SHP77 treated with DMSO at 0.1 percent for 48 hours (cell line): ENCODE results near the gene DLGAP1.
"Not testable (repeated sequence)": the region's sequence is repeated elsewhere in the genome, so short reads cannot be mapped to it uniquely, and the experiment has no call there.

Experiments
- DNase-seq: peaks from one replicate; lab custom pipeline; 2025; lab: John Stamatoyannopoulos, UW

Gene DLGAP1

DNA sequence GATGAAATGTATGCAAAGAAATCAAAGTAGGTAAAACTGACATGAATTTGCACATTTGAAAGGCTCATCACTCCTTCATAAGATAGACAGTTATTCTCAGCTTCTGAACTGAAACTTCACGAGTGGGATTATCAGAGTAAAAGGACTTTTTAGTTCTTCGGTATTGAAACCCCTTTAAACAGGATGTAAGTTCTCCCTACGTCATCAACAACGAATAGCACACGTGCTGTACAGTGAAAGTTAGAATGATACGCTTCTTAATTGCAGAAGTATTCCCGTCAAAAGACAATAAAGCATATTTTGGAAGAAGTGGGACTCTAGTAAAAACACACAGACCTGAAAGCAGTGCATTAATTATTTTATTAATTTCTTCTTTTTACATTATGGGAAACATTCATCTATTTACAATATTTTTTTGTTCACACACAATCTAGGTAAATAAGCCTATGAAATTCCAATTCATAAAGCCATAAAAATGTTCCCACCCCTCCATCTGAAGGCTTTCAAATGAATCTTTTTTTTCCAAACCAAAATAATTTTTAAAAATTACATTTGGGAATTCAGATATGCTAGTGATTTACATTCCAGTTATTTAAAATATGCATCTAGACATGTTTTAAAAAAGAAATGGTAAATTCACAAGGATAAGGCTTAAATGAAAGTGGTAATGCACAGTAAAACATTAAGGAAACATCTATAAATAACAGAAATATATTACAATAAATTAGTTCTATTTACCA lies 959.2 kb downstream of the DLGAP1 start:
- DNase-seq, result no peak

DNA sequence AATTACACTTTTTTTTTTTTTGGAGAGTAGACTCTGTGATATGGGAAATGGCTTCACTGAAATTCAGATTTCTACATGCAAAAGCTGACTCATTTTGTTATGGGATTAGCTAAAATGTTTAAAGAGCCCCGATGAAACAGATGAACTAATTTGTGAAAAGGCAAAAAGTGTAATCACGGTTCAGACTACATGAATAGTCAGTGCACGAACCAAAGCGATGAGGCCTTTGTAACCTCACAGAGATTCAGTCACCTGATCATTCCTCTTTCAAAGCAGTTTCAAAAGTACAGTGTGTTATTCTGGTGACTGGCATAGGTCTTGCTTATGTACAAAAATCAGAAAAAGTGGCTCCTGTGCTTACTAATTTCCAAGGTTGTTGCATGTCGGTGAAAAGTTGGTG lies 960.5 kb downstream of the DLGAP1 start:
- no peak for DNase-seq

DNA sequence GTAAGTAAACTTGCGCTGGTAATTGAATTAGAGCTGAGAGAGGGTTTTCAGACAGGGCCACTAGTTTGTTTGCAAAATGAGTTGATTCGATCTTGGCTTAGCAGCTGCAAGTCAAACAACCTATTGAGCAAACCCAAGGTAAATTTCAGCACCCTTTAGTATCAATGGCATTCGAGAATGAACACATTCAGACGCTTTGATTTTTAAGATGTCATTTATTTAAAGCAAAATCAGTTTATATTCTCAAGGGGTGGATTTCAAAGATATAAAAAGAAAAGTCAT lies 960.9 kb downstream of the DLGAP1 start:
- DNase-seq, result no peak

DNA sequence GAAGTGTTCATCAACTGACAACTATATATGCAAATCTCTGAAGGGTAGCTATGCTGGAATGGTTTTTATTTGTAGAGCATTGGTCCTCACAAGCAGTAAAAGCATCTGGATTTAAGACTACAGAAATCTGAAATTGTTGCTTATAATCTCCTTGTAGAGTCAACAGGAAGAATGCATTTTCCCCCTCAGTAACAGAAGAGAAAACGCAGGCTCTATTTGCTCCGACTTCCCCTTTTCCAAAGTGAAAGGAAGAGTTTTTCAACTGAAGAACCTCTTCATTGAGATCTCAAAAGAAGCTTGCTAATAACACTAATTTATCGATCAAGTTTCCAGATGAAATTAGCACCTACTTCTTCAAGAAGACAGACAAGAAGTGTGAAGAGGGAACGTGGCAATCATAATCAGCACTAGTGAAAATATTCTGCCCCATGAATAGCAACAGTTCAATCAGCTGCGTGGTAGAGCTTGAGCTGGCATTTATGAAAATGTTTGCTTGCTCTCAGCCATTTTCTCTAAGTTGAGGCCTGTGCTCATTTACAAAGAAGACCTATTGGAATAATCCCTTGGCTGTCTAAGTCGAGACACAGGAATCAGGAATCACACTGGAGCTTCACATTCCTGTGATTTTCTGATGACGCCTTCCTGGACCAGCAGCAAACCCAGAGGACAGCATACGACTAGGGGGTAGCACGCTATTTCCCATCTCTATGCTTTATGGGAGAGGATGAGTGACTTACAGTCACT lies 961.4 kb downstream of the DLGAP1 start:
- DNase-seq, result peak; percentile 18

DNA sequence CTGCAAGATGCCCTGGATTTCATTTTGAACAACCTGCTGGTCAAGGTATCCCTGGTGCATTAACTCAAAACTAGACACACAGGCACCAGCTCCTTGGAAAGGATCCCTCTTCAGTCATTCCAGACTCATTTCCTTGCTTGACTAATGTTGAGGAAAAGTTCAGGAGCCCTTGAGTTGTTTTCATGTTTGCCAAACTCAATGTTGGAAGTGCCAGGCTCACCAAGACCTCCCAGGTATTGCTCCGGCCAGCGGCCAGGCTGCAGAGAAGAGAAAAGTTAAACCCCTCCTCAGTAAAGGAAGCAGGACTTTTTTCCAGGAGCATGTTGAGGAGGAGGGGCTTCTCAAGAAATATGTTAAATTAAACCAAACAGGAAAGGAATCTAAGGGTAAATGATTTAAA lies 962.4 kb downstream of the DLGAP1 start:
- no peak for DNase-seq

DNA sequence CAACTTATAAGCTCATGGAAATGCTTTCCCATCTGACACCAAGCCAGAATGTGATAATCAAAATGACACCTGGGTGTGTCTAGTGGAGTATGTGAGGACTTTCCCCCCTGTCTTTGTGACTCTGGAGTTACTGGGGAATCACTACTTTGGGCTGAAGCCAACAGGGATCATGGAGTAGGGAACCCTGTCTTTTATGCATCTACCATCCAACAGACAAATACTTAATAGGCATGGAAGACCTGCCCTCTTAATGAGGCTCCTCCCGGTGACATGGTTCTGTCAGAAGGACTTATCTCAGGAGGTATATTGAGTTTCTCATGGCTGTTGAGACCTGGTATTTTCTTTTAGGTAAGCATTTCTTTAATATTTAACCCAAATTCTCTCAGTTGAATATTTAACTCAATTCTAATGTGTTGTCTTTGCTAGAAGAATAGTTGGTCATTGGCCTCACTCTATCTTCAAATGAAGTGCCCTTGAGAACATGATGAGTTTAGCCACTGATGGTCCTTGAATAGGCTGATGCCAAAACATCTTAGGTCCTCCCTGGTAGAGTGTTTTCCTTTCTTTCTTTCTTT lies 963.0 kb downstream of the DLGAP1 start:
- DNase-seq, result no peak

DNA sequence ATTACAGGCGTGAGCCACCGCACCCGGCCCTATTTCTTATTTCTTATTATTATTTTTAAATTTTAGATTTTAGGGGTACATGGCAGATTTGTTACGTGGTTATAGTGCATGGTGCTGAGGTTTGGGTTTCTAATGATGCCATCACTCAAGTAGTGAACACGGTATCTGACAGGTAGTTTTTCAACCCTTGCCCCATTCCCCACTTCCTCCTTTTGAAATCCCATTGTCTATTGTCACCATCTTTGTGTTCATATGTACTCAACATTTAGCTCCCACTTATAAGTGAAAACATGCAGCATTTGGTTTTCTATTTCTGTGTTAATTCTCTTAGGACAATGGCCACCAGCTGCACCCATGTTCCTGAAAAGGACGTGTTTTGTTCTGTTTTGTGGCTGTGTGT lies 965.6 kb downstream of the DLGAP1 start:
- DNase-seq, result no peak

DNA sequence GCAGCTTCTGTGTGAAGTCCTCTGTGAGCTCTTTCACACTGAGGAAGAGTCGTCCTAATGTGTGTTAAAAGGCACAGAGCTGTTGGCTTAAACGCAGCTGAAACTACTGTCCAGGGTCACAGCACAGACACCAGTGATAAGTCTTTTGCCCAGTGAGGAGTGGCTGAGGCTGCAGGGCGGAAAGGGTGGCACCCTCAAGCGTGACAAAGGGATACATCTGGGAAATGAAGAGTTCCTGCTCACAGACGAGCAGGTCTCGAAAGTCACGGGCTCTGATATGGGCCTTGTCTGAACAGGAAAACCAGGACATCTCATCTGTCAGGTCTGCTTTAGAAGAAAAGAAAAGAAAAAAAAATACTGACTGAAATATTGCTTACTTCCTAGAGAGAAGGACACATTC lies 968.6 kb downstream of the DLGAP1 start:
- DNase-seq, result no peak

DNA sequence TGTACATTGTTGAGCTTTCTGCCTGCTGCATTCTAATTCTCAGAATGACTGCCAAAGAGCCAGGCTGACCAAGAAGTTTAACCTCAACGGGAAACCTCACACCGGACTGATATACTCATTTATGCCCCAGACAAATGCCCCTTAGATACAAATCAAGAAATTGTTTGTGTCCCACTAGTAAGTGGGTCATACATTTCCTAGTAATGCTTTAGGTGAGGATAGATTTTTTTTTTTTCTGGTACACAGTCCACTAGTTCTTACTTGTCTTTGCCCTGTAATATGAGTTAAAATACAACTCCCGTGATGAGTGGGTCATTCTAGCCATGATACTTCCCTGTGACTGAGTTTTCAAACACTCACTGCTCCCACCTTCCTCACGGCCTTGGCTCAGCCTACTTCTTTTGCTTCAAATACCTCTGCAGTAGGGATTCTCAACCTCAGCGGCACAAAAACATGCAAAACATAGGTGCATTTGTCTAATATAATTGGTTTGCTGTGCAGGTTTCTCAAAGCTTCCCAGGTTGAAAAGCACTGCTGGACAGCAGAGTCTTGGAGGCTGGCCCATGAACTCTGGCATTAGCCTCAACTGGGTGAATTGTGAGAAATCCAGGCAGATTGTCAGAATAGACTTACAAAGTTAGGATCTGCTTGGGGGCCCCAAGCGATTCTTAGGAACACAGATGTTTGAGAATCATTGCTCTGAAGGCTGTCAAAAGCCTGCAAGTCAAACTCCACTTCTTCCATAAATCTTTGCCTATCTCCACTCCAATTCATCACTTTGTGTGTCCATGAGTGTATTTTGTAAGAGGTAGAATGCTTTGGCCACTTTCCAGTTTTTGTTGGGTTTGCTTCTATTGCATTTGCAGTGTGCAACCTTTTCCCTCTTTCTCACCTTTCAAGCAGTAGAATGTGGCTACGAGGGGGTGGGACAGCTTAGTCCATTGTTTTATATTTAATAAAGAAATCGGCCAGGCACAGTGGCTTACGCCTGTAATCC lies 969.7 kb downstream of the DLGAP1 start:
- DNase-seq, result no peak

DNA sequence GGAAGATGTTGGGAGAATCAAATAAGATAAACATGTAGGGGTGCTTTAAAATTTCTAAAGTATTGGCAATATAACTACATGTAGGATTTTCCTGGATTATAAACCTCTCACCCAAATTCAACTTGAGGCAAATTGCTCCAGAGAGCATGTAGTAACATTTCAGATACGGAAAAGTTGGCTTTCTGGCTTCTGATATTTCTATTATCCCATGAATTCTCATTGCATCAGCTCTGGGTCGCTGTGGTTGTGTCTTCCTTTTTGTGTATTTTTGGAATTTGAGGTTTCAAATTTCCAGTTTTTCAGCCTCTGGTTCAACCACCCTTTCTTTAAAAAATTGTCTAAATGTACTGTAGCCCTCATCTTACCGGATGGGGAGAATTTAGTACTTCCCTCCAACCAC lies 972.8 kb downstream of the DLGAP1 start:
- DNase-seq, result no peak

DNA sequence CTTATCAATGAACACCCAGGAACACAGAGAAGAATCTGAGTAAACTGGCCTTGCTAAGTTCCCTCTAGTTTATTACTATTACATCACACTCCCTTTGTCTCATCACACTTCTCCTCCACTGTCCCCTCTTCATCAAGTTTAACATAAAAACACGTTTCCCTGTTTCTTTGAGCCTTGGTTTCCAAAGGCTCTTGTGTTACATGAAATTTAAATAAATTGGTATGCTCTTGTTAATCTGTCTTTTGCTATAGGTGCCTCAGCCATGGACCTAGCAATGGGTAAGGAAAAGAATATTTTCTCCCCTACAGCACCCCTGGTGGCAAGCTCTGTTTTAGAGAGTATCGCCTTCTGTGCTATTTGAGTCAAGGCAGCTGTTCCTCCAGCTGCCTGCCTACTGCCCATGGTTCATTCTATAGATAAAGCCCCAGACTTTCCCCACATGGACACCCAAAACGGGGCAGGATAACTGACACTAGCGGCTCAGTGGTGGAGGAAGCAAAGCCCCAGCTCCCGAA lies 973.4 kb downstream of the DLGAP1 start:
- no peak for DNase-seq

DNA sequence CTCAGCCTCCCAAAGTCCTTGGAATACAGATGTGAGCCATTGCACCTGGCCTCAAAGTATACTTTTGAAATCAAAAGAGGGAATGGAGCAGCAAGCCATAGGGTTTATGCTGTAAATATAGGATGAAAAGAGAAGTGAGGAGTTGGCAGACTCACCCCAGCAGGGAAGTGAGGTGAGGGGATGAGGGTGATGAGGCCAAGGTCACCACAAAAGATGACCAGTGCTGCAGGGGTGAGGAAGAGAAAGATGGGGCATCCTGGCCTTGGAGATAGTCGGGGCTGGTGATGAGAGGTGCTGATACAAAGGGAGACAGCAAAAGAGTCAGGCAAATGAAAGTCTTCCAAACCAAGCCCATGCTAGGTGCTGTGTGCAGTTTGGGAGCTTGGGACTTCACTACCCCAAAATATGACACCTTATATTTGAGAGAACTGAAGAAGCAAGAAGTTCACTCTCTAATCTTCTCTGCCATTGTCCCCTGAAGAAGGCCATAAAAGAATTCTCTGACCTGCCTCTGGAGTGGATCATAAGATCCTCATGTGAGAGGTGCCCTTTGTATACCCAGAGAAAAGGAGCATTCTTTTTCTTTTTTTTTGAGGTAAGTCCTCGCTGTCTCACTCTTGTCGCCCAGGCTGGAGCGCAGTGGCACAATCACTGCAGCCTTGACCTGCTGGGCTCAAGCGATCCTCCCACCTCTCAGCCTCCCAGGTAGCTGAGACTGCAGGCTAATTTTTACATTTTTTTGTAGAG lies 974.1 kb downstream of the DLGAP1 start:
- no peak for DNase-seq

DNA sequence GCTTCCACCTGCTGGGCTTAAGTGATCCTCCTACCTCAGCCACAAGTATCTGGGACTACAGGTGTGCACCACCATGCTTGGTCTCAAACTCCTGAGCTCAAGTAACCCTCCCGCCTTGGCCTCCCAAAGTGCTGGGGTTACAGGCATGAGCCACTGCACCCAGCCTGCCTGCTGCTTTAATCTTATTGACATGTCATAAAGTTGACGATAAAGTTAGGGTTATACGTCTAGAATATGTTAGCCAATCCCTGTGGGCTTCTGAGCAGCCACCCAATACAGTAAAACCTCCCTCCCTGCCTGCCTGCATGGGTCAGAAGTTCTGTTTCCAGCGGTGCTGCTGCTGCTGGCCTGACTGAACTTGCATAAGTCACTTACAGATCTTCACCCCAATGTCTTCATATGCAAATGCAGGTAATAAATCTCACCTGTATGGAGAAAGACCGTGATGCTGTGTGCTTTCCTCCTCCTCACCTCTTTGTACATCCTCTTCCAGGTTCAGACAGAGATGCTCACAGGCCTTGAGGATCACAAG lies 975.1 kb downstream of the DLGAP1 start:
- no peak for DNase-seq

DNA sequence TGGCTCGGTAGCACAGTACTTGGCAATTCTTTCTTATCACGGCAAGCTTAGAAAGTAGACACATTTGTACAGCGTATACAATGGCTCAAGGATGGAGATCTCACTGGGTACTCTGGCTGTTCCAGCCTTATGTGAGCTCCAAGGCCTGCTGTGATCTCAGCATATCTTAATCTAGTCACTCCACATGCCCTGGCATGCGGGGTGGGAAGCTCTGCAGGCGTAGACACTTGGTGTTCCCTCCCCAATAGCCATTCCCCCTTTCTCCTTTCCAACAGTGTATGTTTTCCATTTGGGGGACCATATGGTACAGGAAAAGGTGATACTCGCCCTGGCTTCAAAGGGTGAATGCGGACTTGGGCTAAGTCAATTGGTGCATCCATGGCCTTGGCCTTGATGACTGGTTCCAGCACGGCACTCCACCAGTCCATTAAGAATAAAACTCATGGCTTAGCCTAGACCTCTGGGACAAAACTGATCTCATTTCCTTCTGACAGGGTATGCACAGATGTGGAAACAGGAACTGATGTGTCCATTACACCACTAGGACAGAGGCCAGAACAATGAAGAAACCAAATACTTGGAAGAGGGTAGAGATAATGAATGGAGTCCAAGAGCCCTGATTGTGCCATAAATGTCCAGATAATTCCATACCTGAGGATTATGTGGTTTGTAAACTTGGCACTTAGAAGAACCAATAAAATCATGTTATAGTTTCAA lies 976.7 kb downstream of the DLGAP1 start:
- DNase-seq, result no peak

DNA sequence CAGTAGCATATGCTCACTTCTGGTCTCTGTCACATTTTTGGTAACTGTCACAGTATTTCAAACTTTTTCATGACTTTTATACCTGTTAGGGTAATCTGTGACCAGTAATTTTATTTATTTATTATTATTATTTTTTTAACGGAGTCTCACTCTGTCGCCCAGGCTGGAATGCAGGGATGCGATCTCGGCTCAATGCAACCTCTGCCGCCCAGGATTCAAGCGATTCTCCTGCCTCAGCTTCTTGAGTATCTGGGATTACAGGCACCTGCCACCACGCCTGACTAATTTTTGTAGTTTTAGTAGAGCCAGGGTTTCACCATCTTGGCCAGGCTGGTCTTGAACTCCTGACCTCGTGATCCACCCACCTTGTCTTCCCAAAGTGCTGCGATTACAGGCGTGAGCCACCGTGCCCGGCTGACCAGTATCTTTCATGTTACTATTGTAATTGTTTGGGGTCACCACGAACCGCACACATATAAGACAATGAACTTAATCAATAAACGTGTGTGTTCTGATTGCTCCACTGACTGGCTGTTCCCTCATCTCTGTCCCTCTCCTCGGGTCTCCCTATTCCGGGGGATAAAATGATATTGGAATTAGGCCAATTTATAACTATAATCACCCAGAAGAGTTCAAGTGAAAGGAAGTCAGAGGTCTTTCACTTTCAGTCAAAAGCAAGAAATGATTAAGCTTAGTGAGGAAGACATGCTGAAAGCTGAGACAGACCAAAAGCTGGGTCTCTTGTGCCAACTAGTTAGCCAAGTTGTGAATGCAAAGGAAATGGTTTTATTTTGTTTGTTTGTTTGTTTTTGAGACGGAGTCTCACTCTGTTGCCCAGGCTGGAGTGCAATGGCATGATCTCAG lies 982.2 kb downstream of the DLGAP1 start:
- no peak for DNase-seq

DNA sequence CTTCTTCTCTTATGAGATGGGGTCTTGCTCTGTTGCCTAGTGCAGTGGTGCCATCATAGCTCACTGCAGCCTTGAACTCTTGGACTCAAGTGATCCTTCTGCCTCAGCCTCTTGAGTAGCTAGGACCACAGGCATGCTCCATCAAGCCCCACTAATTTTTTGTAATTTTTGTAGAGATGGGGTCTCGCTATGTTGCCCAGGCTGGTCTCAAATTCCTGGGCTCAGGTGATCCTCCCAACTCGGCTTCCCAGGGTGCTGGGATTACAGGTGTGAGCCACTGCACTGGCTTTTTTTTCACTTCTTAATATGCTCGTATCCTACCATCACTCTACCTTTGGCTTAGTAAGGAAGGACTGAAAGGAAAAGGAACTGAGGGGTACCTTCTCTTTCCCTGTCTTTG lies 983.0 kb downstream of the DLGAP1 start:
- not testable (repeated sequence) for DNase-seq

DNA sequence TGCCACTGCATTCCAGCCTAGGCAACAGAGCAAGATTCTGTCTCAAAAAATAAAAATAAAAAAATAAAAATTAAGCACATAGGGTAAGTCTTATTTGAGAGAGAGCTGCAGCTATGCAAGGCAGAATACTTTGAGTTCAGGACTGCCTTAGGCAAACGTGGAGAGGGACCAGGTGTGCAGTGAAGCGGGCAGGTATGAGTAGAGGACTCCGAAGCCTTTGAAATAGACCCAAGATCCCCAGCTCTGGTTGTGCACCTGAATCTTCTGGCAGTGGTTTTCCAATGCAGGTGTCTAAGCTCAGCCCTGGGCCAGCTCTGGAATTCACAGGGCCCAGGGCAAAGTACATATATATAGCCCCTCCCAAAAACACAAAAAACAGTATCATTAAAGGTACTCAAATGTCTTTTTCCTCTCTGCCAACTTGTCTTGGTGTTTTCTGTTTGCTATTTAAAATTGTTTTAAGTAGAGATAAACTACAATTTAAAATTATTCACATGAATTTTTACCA lies 983.9 kb downstream of the DLGAP1 start:
- DNase-seq, result no peak

DNA sequence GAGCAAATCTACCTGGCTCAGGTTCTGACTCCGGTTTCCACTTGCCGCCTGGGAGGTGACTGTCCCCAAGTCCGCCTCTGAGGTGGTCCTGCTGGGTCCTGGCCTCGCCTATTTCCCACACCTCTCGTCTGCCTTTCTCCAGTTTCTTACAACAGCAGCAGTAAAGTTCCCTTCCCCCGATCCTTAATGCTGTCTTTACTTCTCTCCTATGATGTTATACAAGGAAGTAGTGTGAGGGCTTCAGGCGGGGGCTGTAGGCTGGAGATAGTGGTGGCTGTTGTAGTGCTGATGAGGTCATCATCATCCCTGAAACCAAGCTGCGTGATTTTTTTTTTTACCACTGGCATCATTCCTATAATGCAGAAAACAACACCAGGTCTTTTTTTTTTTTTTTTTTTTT lies 986.3 kb downstream of the DLGAP1 start:
- no peak for DNase-seq

DNA sequence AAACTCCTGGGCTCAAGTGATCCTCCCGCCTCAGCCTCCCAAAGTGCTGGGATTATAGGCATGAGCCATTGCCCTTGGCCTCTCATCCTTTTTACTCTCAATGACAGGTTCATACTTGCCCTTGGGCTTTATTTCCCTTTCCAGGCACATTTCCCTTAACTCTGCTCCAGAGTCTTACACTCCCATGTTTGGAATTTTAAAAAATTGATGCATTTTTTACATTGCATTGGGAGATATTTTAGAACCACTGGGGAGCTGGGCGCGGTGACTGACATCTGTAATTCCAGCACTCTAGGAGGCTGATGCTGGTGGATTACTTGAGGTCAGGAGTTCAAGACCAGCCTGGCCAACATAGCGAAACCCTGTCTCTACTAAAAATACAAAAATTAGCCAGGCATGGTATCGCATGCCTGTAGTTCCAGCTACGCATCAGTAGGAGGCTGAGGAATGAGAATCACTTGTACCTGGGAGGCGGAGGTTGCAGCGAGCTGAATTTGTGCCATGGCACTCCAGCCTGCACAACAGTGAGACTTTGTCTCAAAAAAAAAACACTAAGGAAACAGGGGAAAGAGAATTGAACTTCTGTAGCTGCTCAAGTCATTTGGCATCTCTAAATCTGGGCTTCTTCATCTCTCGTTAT lies 986.9 kb downstream of the DLGAP1 start:
- DNase-seq, result no peak
